CD4-positive, alpha-beta T cell treated with Interleukin-17A for 1 hour (primary cell): ENCODE measurements around the gene MTFR1L.

ENCODE experiments used
- DNase-seq: peaks from one replicate; pipeline ENCODE4 v3.0.0-alpha.2; 2020

The MTFR1L gene

DNA sequence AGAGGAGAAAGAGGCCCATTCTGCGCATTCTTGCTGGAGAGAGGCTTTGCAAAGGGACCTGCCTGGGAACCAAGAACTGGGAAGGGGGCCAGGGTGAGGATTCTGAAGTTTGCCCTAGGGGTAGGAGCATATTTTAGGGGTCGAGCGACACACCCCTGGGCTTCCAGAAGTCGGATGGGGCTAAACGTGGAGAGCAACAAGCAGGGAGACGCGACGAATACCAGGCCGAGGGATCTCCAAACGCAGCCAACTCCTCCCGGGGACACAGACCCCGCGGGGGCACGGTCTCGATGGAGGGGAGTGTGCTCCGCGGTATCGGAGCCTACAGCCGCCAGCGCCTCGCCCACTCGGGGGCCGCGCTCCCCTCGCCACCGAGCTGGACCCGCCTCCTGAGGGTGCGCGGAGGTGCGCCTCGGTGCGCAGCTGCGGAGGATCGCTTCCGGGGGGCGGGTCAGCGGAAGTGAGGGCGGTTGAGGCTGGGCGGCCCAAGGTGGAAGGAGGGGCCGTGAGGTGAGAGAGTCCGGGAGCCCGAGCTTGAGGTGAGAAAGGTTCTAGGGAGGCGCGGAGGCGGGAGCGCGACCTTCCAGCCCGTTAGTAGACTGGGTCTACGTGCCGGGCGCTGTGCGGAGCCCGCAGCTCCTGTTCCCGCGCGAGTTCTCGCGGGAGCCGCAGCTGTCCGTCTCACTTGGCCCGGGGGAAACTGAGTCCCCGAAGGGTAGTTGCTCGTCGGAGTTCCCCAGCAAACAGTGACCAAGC lies at the start of gene MTFR1L:
Gene MTFR1L, plus strand, starts transcription at position 464 of the 756 bp plus-strand sequence. CDS start 3,151 bp downstream, outside the sequence.
- peak; percentile 94 for DNase-seq

DNA sequence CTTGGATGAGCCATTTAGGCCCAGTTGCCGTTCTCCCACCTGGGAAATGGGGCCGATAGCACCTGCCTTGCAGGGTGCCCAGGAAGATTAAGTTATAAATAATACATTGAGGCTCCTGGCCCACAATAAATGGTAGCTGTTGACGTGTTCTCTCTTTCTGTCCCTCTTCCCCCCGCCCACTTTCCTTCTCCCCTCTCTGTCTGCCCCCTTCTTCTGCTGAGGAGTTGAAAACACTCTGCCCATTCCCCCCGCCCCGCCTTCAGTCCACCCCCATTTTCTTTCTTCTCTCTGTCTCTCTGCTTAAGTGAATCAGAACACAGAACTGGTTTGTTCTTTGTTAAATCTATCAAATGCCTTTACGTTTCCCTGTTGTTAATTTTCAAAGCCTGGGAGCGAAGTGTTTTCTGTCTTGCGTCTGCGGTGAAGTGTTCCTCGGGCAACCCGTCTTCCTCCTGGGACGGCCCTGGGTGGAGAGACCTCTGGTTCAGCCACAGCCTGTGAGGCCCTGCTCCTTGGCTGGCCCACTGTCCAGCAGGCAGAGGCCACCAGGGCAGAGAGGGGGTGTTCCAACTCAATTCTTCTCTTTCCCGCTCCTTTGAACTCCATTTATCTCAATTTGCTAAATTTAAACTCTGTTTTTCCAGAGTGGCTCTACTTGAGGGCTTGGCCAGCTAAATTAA lies 49.1 kb upstream of the MTFR1L start:
- no peak for DNase-seq

DNA sequence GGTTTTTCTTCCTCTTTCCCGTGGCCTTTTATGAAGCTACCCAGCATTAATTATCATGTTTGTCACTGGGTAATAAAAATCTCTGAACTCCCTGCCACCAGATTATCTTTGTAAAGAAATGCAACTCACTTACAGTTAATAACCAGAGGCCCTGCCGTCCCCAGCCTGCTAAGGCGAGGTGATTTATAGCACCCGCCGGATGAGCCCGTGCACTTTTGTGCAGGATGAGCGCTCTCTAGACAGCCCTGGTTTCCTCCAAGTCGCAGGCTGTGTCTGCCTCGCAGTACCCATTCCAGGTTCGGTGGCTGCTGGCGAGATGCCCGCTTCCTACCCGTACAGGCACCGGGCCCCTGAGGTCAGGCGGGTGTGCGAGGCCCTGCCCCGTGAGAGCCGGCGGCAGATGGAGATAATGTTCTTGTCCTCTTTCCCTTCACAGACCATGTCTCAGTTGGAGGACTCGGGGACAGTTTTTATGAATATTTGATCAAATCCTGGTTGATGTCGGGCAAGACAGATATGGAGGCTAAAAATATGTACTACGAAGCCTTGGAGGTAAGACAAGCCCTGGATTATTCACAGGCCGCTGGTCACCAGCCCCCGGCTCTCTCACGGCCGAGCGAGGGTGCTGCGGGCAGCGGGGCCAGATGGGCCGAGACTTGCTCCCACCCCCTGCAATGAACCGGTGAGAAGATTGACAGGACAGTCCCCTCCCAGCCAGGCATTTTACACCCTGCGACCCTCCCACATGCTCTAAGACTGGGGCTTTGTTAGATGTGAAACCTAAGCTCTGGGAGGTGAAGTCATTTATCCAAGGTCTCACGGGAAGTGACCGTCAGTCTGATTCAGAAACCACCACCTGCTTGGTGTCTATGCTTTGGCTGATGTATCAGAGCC lies 48.3 kb upstream of the MTFR1L start:
- peak; percentile 7 for DNase-seq

- no peak for DNase-seq
Observed at GRCh38 chr1:25772164-25772563, 47.6 kb upstream of the MTFR1L start.

DNA sequence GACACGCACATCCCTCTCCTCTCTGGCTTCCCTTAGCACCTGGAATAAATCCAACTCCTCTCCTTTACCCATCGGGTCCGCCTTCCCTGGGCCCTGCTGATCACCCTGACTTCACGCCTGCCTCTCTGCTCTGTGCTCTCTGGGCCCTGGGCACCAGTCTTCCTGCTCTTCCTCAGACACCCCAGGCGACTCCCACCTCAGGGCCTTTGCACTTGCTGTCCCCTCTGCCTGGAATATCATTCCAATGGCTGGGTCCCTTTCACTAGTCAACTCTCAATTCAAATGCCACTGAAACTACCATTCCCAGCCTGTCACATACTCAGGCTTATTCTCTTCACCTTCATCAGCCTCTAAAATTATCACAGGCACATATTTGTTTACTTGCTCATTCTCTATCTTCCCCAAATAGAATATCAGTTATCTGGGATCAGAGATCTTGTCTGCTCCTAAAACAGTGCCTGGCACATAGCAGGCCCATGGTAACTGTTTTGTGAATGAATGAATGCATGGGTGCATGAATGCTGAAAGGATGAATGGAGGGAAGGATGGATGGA lies 47.0 kb upstream of the MTFR1L start:
- no peak for DNase-seq

DNA sequence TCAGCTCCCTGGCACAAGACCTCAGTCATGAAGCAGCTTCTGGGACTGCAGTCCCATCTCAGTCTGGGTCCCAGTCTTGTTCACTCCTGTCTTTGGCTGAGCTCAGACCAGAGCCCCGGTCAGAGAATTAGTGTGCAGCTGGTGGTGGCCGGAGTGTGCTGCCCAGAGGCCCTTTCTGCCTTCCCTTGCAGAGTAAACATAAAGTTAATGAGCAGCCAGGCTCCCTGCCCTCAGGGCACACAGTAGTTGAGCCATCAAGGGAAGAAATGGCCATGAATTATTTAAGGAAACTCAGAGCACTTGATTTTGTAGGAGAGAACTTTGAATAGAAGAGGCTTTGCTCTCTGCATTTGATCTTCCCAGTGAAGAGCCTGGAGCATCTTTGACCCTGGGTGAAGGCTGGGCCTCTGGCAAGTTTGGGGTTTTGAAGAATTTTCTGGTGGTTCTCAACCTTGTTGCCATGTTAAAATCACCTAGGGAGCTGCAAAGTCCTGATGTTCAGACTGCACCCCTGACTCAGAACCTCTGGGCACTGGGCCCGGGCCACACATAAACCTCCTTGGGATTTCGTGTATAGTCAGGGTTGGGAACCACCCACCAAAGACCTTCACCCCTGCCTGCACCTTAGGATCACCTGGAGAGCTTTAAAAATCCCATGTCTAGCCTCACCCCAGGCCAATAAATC lies 46.2 kb upstream of the MTFR1L start:
- no peak for DNase-seq

DNA sequence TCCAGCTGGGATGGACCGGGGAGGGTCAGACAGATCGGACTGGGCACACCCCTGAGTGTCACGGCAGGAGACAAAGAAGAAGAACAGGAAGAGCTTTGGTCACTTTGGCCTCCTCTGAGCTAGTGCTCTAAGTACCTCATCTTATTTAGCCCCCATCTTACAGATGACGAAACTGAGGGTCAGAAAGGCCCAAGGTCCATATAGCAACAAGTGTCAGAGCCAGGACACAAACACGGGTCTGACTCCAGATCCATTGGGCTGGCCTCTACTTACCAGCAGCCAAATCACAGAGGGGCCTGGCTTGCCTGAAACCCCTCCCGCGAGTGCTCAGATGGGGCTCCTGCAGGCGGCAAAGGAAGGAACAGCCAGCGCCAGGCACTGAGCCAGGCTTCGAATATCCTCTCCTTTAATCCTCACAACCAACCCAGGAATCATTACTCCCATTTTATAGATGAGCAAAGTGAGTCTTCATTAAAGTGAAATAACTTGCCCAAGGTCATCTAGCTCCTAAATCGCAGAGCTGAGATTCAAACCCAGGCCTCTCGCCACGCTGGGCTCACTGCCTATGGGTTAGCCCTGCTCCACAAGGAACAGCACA lies 45.4 kb upstream of the MTFR1L start:
- DNase-seq = no peak

DNA sequence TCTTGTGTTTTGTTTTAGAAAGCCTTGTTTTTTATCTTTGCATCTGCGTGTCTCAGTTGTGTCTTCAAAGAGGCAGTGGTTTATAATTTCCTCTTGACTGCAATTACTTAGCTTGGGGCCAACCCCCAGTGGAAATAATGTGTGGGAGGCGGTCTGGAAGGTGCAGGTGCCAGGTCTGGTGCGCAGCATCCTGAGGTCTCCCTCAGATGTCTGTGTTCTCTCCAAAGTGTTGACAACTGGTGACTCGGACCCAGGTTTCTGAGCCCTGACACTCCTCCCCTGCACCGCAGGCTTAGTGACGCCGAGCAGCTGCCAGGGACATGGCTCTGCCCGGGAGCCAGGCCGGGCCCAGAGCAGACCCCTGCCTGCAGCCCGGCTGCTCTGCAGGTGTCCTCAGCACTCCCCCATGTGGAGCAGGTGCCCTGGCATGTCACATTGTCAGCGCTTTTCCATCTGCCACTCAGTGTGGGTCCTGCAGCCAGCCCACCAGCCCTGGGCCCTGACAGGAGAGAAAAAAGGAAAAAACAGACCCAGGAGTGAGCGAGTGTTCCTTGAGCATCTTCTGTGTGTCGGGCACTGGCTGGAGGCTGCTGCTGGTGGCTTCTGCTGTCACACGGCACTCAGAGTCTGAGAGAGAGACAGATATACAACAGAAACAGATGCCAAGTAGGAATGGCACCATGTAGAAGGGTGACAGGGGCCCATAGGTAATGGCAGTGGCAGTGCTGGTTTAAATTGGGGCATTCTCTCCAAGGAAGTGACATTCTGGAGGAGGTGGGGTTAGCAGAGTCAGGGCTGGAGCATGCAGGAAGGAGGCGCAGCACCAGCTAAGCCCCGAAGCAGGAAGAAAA lies 44.6 kb upstream of the MTFR1L start:
- peak; percentile 86 for DNase-seq

- no peak for DNase-seq
Observed at GRCh38 chr1:25779388-25779787, 40.4 kb upstream of the MTFR1L start.

GRCh38 chr1:25779894-25780293 lies 39.9 kb upstream of the MTFR1L start:
- no peak for DNase-seq

DNA sequence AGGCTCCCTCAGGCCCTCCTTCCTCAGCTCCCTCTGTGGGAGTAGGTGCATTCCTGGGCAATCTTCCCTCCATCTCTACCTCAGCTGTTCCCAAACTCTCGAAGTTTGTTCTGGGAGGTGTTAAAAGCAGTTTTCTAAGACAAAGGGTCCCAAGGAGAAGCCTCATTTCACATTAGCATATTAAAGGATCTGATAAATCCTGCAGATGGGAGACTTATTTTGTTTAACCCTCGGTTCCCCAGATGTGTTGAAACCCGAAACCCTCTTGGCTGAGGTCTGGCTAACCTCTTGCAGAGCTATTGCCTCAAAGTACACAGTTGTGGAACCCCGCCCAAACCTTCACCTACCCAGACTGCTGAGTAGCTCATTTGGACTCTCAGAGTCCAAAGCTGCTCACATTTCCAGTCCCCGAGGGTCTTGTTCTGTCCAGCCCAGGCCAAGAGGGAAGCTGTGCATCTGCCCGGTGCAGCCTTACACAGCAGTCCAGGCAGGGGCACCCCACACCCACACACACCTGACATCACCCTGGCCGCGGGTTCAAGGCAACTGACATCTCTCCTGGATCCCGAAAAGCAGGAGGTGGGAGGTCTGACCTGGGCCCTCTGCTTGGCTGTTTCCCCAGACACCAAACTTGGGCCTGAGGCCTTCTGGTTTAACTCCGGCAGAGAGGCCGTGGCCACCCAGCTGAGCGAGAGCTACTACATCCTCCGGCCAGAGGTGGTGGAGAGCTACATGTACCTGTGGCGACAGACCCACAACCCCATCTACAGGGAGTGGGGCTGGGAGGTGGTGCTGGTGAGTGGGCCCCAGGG lies 39.2 kb upstream of the MTFR1L start:
- DNase-seq = no peak

GRCh38 chr1:25781130-25781433 lies 38.7 kb upstream of the MTFR1L start:
- DNase-seq = no peak

DNA sequence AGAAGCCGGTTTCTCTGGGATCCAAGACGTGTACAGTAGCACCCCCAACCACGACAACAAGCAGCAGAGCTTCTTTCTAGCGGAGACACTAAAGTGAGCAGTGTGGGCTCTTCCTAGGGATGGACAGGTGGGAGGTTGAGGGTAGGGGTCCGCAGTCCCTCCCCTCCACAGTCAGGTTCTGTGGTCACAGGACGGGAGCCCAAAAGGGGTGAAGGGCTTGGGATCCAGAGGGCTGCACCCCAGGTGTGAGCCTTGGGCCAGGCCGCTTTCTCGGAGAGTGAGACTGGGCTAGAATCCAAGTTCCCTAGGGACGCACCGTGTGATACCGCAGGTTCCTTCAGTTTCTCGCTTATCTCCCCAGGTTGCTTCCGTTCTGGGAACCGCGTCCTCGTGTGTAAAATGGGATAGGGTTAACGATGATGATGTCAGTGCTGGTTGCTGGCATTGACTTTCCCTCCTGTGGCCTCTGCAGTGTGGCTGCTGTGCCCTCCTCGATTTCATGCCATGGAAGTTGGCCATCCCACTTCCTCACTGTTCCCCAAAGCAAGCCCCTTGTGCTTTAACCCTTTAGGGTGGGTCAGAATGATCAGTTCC lies 37.0 kb upstream of the MTFR1L start:
- DNase-seq = no peak

GRCh38 chr1:25784575-25785051 lies 35.1 kb upstream of the MTFR1L start:
- DNase-seq = no peak

DNA sequence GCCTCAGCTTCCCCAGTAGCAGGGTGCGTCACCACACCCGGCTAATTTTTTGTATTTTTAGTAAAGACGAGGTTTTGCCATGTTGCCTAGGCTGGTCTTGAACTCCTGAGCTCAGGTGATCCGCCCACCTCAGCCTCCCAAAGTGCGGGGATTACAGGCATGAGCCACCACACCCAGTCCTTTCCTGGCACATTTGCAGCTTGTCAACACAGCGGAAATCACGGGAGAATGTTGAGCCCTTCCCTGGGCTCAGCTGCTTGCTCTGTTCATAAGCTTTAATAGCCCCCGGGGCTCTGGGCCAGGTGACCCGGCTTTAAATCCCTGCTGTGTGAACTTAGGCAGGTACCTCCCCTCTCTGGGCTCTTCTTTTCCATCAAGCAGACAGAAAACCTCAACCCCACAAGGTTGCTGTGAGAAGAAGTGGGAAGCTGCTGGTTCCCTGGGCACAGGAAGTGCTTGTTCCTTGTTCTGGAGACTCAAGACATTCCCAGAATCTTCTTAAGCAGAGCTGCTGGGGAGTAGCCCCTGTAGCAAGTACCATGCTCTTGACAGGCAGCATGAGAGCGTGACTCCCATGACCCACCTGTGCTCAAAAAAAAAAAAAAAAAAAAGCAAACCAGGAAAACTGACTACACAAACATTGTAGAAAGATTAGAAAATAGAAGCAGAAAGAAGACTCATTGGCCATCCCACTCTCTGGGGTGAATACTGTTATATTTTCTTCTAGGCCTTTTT lies 34.3 kb upstream of the MTFR1L start:
- DNase-seq = no peak

GRCh38 chr1:25786887-25787759 lies 32.6 kb upstream of the MTFR1L start:
- DNase-seq = no peak

DNA sequence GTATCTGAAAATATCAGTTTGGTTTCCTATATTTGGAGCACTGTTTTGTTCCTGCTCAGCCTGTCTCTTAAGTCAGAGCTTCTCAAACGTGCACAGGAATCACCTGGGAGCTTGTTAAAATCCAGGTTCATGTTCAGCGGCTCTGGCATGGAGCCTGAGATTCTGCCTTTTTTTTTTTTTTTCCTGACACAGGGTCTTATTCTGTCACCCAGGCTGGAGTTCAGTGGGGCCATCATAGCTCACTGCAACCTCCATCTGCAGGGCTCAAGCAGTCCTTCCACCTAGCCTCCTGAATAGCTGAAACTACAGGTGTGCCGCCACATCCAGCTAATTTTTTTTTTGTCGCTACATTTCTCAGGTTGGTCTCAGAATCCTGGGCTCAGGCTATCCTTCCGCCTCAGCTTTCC lies 32.0 kb upstream of the MTFR1L start:
- no peak for DNase-seq

GRCh38 chr1:25790472-25790871 lies 29.3 kb upstream of the MTFR1L start:
- no peak for DNase-seq
